Keratinocyte (primary cell): ENCODE measurements around the gene KRTAP9-1.
"Not testable (repeated sequence)": the region's sequence is repeated elsewhere in the genome, so short reads cannot be mapped to it uniquely, and the experiment has no call there.

Experiments used
- CTCF ChIP-seq, 3 experiments: IDR thresholded peaks in 1 of 3; conservative IDR thresholded peaks in 1 of 3; optimal IDR thresholded peaks in 1 of 3; 2 replicates in 2 of 3; 3 replicates in 1 of 3; pipeline versions ENCODE3 to v1.5.1; 2011; ENCODE audit warnings: low read length in 3 of 3, mild to moderate bottlenecking in 3 of 3, moderate library complexity in 2 of 3, control low read depth in 1 of 3, inconsistent platforms in 1 of 3; ENCODE audit not compliant: insufficient read depth in 2 of 3; ENCODE audit errors: extremely low read depth in 1 of 3
- EZH2 ChIP-seq: IDR thresholded peaks from one replicate; pipeline ENCODE4 v1.6.1; 2012; ENCODE audit warnings: inconsistent platforms, mild to moderate bottlenecking, low read length, moderate library complexity

- not testable (repeated sequence) for TF ChIP-seq CTCF (optimal IDR thresholded peaks at IDR 0.05 in 1 of 3, IDR thresholded peaks at IDR 0.05 in 1 of 3, conservative IDR thresholded peaks at IDR 0.05 in 1 of 3; ENCODE audit: extremely low read depth in 1 of 3, insufficient read depth in 2 of 3, low read length in 3 of 3); EZH2
These were observed 42.9 kb downstream of the KRTAP9-1 start, which contains the start of gene KRTAP9-3 for GRCh38 chr17:41232399-41233105.
